IMR-90 (cell line): ENCODE measurements around the gene PLCB3. TPM values are rescaled to one million over a fixed set of nuclear protein-coding genes. Genes with fewer than 3 reads are reported as not detected.

ENCODE experiments used
- ATAC-seq: fragments of 200-7000 bp; cut with Tn5 transposase; 2 replicates; pipeline ENCODE4 v1.9.1; 2020; ENCODE audit warnings: low read depth, mild to moderate bottlenecking, moderate library complexity
- BruUV-seq: library from RNA; stranded (reverse); fragments of 400-500 nt; replicated peaks from 2 replicates; lab custom pipeline; 2021; lab: Mats Ljungman, UMichigan
- CTCF ChIA-PET: fragments of 300-600 bp; formaldehyde crosslinking; extraction: SDS; loops from one replicate; lab custom pipeline; 2021; ENCODE audit warnings: antibody characterized with exemption; lab: Yijun Ruan, JAX
- POLR2A ChIA-PET: fragments of 300-600 bp; sonication (Branson Sonifier 250); formaldehyde crosslinking; loops from one replicate; lab custom pipeline; 2022; ENCODE audit warnings: antibody characterized with exemption; ENCODE audit not compliant: unreplicated experiment; lab: Charles Lee
- DNase-seq: peaks from one replicate; pipeline ENCODE4 v3.0.0; 2013
- H2AFZ ChIP-seq: replicated peaks from 2 replicates; pipeline ENCODE3; 2013; ENCODE audit warnings: low read length, mild to moderate bottlenecking; ENCODE audit not compliant: poor library complexity
- H2AK5ac ChIP-seq: 2 replicates; pipeline ENCODE4 v1.6.1; 2013; ENCODE audit warnings: low read depth, low read length, inconsistent platforms
- H2AK9ac ChIP-seq: replicated peaks from 2 replicates; pipeline ENCODE3; 2013; ENCODE audit warnings: mild to moderate bottlenecking, low read depth, low read length, moderate library complexity; ENCODE audit not compliant: poor library complexity
- H2BK120ac ChIP-seq: 2 replicates; pipeline ENCODE4 v1.6.1; 2013; ENCODE audit warnings: low read depth, low read length, inconsistent platforms
- H2BK15ac ChIP-seq: 3 replicates; pipeline ENCODE4 v1.6.1; 2013; ENCODE audit warnings: low read depth, low read length, inconsistent platforms
- H2BK20ac ChIP-seq: 2 replicates; pipeline ENCODE4 v1.6.1; 2013; ENCODE audit warnings: low read depth, mild to moderate bottlenecking, inconsistent platforms, low read length, moderate library complexity
- H2BK5ac ChIP-seq: 2 replicates; pipeline ENCODE4 v1.6.1; 2013; ENCODE audit warnings: mild to moderate bottlenecking, low read depth, low read length, inconsistent platforms; ENCODE audit not compliant: poor library complexity, severe bottlenecking
- H3K14ac ChIP-seq: replicated peaks from 2 replicates; pipeline ENCODE4 v1.6.1; 2013; ENCODE audit warnings: low read depth, low read length, inconsistent platforms
- H3K18ac ChIP-seq: 2 replicates; pipeline ENCODE4 v1.6.1; 2013; ENCODE audit warnings: low read depth, low read length, control low read depth
- H3K23ac ChIP-seq: 2 replicates; pipeline ENCODE4 v1.6.1; 2013; ENCODE audit warnings: low read depth, low read length, inconsistent platforms
- H3K27ac ChIP-seq: 2 replicates; pipeline ENCODE4 v1.5.1; 2013; ENCODE audit warnings: mild to moderate bottlenecking, control low read depth, low read length; ENCODE audit not compliant: insufficient read depth
- H3K27me3 ChIP-seq: 2 replicates; pipeline ENCODE4 v1.6.1; 2013; ENCODE audit warnings: low read length; ENCODE audit not compliant: control insufficient read depth, insufficient read depth
- H3K36me3 ChIP-seq: 2 replicates; pipeline ENCODE4 v1.6.1; 2013; ENCODE audit warnings: low read length, mixed read lengths; ENCODE audit not compliant: control insufficient read depth, insufficient read depth
- H3K4ac ChIP-seq: 2 replicates; pipeline ENCODE4 v1.6.1; 2013; ENCODE audit warnings: low read depth, low read length, inconsistent platforms
- H3K4me1 ChIP-seq: 2 replicates; pipeline ENCODE4 v1.6.1; 2013; ENCODE audit warnings: low read length, mixed read lengths; ENCODE audit not compliant: control insufficient read depth, insufficient read depth
- H3K4me2 ChIP-seq: 2 replicates; pipeline ENCODE4 v1.6.1; 2013; ENCODE audit warnings: low read depth, mild to moderate bottlenecking, control low read depth, low read length, moderate library complexity
- H3K4me3 ChIP-seq: 2 replicates; pipeline ENCODE4 v1.5.1; 2013; ENCODE audit warnings: low read depth, mild to moderate bottlenecking, control low read depth, low read length, moderate library complexity; ENCODE audit not compliant: insufficient read depth
- H3K56ac ChIP-seq: 2 replicates; pipeline ENCODE4 v1.6.1; 2013; ENCODE audit warnings: low read length, inconsistent platforms; ENCODE audit not compliant: insufficient read depth; ENCODE audit errors: extremely low read depth
- H3K79me1 ChIP-seq, 2 experiments: 2 replicates each; pipeline ENCODE4 v1.6.1; 2013; ENCODE audit warnings: low read length in 2 of 2, inconsistent platforms in 1 of 2, low read depth in 1 of 2
- H3K9ac ChIP-seq: 2 replicates; pipeline ENCODE4 v1.6.1; 2013; ENCODE audit warnings: low read depth, low read length, control low read depth
- H3K9me1 ChIP-seq: 2 replicates; pipeline ENCODE4 v1.6.1; 2013; ENCODE audit warnings: low read length, inconsistent platforms; ENCODE audit not compliant: insufficient read depth
- H3K9me3 ChIP-seq: 2 replicates; pipeline ENCODE4 v1.6.1; 2013; ENCODE audit warnings: low read length; ENCODE audit not compliant: control insufficient read depth, insufficient read depth
- H4K20me1 ChIP-seq: 2 replicates; pipeline ENCODE4 v1.6.1; 2013; ENCODE audit warnings: low read length, inconsistent platforms; ENCODE audit not compliant: insufficient read depth
- H4K5ac ChIP-seq: 2 replicates; pipeline ENCODE4 v1.6.1; 2013; ENCODE audit warnings: mild to moderate bottlenecking, low read depth, low read length, control low read depth
- H4K8ac ChIP-seq, 2 experiments: 2 replicates each; pipeline ENCODE4 v1.6.1; 2013; ENCODE audit warnings: low read depth in 2 of 2, low read length in 2 of 2, control low read depth in 1 of 2, inconsistent platforms in 1 of 2
- H4K91ac ChIP-seq: 2 replicates; pipeline ENCODE4 v1.6.1; 2013; ENCODE audit warnings: low read depth, low read length, inconsistent platforms; ENCODE audit not compliant: insufficient read depth
- BHLHE40 ChIP-seq: fragments of 150-350 bp; IDR thresholded peaks from 2 replicates; pipeline ENCODE4 v1.6.1; 2016; ENCODE audit warnings: mild to moderate bottlenecking, low read depth, low read length
- CEBPB ChIP-seq: IDR thresholded peaks from 2 replicates; pipeline ENCODE4 v1.6.1; 2012; ENCODE audit warnings: low read depth, low read length, improper control_type of control experiment
- ELK1 ChIP-seq: fragments of 150-350 bp; IDR thresholded peaks from 2 replicates; pipeline ENCODE4 v1.6.1; 2016; ENCODE audit warnings: low read depth, mild to moderate bottlenecking, low read length, moderate library complexity, borderline replicate concordance
- MAZ ChIP-seq: IDR thresholded peaks from 2 replicates; pipeline ENCODE4 v1.6.1; 2012; ENCODE audit warnings: low read depth, mild to moderate bottlenecking, low read length, improper control_type of control experiment, moderate library complexity, borderline replicate concordance
- MXI1 ChIP-seq: IDR thresholded peaks from 2 replicates; pipeline ENCODE4 v1.6.1; 2012; ENCODE audit warnings: low read depth, mild to moderate bottlenecking, low read length, moderate library complexity, borderline replicate concordance
- NFE2L2 ChIP-seq: fragments of 150-350 bp; IDR thresholded peaks from 2 replicates; pipeline ENCODE4 v1.6.1; 2016; ENCODE audit warnings: low read depth, mild to moderate bottlenecking, low read length
- POLR2A ChIP-seq: IDR thresholded peaks from 2 replicates; pipeline ENCODE4 v1.6.1; 2012; ENCODE audit warnings: mild to moderate bottlenecking, low read depth, low read length
- RFX5 ChIP-seq: IDR thresholded peaks from 2 replicates; pipeline ENCODE4 v1.8.0; 2012; ENCODE audit warnings: low read depth, mild to moderate bottlenecking, low read length, moderate library complexity
- SMC3 ChIP-seq: fragments of 150-350 bp; IDR thresholded peaks from 2 replicates; pipeline ENCODE4 v1.6.1; 2016; ENCODE audit warnings: low read depth, mild to moderate bottlenecking, antibody characterized with exemption, low read length, moderate library complexity
- WGBS, 2 experiments: methylation state at CpG; one replicate each; pipeline versions ENCODE4 v1.1.5 to v1.1.7; 2013; ENCODE audit warnings: missing lambda C conversion rate in 2 of 2; ENCODE audit not compliant: insufficient read length in 1 of 2; ENCODE audit errors: extremely low coverage in 2 of 2; 5-methylcytosine and 5-hydroxymethylcytosine counted together
- dilution Hi-C: fragments of 300-500 bp; cut with HindIII; formaldehyde crosslinking; loops from one replicate; pipeline ENCODE4 v1.14.3; 2018; ENCODE audit warnings: low sequenced_read_pairs; ENCODE audit not compliant: unreplicated experiment
- in situ Hi-C: fragments of 300-500 bp; cut with MboI; formaldehyde crosslinking; loops from 3 replicates; pipeline ENCODE4 v1.14.3; 2019; ENCODE audit warnings: low sequenced_read_pairs, inconsistent platforms, mixed read lengths
- intact Hi-C: fragments of 100-400 bp; cut with micrococcal nuclease; formaldehyde crosslinking; loops from 2 replicates; pipeline ENCODE4 v1.10.0; 2022
- polyA plus RNA-seq, 3 experiments: library from polyadenylated mRNA; depleted of rRNA; stranded (reverse); fragments of >200 nt; gene quantifications; 2 replicates each; pipeline ENCODE4 v1.2.3, GENCODE V29; 2012; ENCODE audit warnings: low replicate concordance in 1 of 3
- total RNA-seq: library from RNA; depleted of rRNA; stranded (reverse); fragments of >200 nt; gene quantifications from 2 replicates; pipeline ENCODE4 v1.2.3, GENCODE V29; 2012
- TF ChIP-seq, protein P1 (sequence below): conservative IDR thresholded peaks from 2 replicates; pipeline ENCODE4 v1.5.1; 2012; ENCODE audit warnings: mild to moderate bottlenecking, low read depth, low read length, improper control_type of control experiment

Gene PLCB3
- total and polyA plus RNA-seq, 2 of the 4 experiments (the other 2 are of a cell fraction), result 23.9 to 24.9 TPM

DNA sequence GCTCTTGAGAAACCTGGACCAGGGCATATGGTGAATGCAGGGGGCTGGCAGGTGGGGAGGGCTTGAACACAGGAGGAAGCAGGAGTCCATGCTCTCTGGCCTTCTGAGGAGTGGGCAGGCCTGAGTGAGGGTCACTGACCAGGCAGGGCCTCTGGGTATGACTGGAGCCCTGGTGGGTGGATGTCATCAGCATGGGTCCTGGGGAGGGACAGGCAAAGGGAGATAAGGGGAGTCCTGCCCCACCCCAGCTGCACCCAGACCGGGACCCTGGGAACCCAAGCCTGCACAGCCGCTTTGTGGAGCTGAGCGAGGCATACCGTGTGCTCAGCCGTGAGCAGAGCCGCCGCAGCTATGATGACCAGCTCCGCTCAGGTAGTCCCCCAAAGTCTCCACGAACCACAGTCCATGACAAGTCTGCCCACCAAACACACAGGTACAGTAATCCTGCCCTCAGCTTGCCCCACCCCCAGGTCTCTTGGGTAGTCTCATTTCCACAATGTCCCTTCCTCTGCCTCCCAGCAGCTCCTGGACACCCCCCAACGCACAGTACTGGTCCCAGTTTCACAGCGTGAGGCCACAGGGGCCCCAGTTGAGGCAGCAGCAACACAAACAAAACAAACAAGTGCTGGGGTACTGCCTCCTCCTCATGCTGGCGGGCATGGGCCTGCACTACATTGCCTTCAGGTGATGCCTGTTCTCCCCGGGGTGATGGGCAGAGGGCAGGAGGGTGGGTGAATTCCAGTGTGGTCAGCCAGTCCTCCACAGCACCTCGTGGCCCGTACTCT lies 19.0 kb upstream of the PLCB3 start (continued):
- no peak for TF ChIP-seq MXI1

DNA sequence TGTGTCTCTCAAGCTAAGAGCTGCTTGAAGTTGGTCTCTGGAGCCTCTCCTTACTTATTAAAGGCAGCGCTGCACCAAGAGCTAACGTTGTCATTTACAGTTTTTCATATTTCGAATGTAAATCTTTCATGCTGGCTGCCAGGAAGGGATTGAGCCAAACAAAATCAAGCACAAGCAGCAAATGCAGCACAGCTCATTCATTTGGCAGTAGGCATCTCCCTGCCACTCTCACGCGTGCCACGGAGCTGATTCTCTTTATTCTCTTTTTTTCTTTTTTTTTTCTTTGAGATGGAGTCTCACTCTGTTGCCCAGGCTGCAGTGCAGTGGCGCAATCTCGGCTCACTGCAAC lies 18.4 kb upstream of the PLCB3 start:
- Histone ChIP-seq H3K36me3 (peaks cover 8% of the 10 kb centered on the region), H3K4ac (no peak overlapping the region), H3K4me1 (peaks cover 13% of the 10 kb centered on the region), H4K20me1 (no peaks in the 10 kb centered on the region), H3K27me3 (no peaks in the 10 kb centered on the region), H2AK9ac (no peak overlapping the region), H3K14ac (no peak overlapping the region), H2AFZ (no peak overlapping the region), H3K18ac (no peak overlapping the region), H3K9ac (no peak overlapping the region), H2BK120ac (no peak overlapping the region), H3K4me2 (no peak overlapping the region), H3K27ac (no peak overlapping the region), H3K9me1 (no peaks in the 10 kb centered on the region; the same call in 1 of the 2 replicates), H3K79me1 (peaks cover 16 to 64% of the 10 kb centered on the region in 2 experiments), H2BK20ac (no peak overlapping the region), H4K5ac (no peak overlapping the region), H2BK15ac (no peak overlapping the region), H2AK5ac (no peak overlapping the region), H3K56ac (no peak overlapping the region), H3K4me3 (no peak overlapping the region), H3K23ac (no peak overlapping the region), H4K91ac (no peak overlapping the region), H2BK5ac (no peak overlapping the region), H4K8ac (no peak overlapping the region), H3K9me3 (no peaks in the 10 kb centered on the region)
- 96% methylated on average over 3 of the region's 8 CpGs; no CpG with 5 or more reads in 1 of the 2 experiments for WGBS, 2 experiments
- in situ Hi-C loops (no loop called here), dilution Hi-C loops (no loop called here), intact Hi-C loops (no loop called here)
- CTCF ChIA-PET, result no interaction called here
- DNase-seq (no peak), ATAC-seq (no peak)
- no TSS peak for BruUV-seq
- TF ChIP-seq RFX5 (no peak), MXI1 (no peak), BHLHE40 (no peak), SMC3 (no peak), POLR2A (no peak), NFE2L2 (no peak), ELK1 (no peak), CEBPB (no peak), MAZ (no peak)
- TF ChIP-seq, protein P1, sequence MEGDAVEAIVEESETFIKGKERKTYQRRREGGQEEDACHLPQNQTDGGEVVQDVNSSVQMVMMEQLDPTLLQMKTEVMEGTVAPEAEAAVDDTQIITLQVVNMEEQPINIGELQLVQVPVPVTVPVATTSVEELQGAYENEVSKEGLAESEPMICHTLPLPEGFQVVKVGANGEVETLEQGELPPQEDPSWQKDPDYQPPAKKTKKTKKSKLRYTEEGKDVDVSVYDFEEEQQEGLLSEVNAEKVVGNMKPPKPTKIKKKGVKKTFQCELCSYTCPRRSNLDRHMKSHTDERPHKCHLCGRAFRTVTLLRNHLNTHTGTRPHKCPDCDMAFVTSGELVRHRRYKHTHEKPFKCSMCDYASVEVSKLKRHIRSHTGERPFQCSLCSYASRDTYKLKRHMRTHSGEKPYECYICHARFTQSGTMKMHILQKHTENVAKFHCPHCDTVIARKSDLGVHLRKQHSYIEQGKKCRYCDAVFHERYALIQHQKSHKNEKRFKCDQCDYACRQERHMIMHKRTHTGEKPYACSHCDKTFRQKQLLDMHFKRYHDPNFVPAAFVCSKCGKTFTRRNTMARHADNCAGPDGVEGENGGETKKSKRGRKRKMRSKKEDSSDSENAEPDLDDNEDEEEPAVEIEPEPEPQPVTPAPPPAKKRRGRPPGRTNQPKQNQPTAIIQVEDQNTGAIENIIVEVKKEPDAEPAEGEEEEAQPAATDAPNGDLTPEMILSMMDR, result no peak
- POLR2A ChIA-PET, result no interaction called here
